Right atrium auricular region (tissue), 2 donors: ENCODE results near the gene MXRA8. TPM values are rescaled to one million over a fixed set of nuclear protein-coding genes. Genes with fewer than 3 reads are reported as not detected.

Source experiments
- DNase-seq: peaks from one replicate; pipeline ENCODE4 v3.0.0-alpha.2; 2019; ENCODE audit warnings: low spot score
- H3K27ac ChIP-seq, 2 donors: fragments of 200-600 bp; sonication (generic); 1 replicate in 1 of 2; 2 replicates in 1 of 2; pipeline ENCODE4 v1.5.1; 2016 to 2019
- H3K27me3 ChIP-seq, 2 donors: fragments of 200-600 bp; sonication (generic); one replicate each; pipeline versions ENCODE4 v1.5.1 to v1.6.0; 2017 to 2019
- H3K36me3 ChIP-seq: fragments of 200-600 bp; sonication (generic); one replicate; pipeline ENCODE4 v1.5.1; 2016
- H3K4me1 ChIP-seq, 2 donors: fragments of 200-600 bp; sonication (generic); one replicate each; pipeline versions ENCODE4 v1.5.1 to v1.6.0; 2017 to 2019
- H3K4me3 ChIP-seq, 2 donors: fragments of 200-600 bp; sonication (generic); 1 replicate in 1 of 2; 2 replicates in 1 of 2; pipeline ENCODE4 v1.5.1; 2017 to 2019; ENCODE audit warnings: mild to moderate bottlenecking in 1 of 2, moderate library complexity in 1 of 2
- H3K9me3 ChIP-seq, 2 donors: fragments of 200-600 bp; sonication (generic); one replicate each; pipeline ENCODE4 v1.5.1; 2019
- total RNA-seq, 2 donors: library from RNA; depleted of rRNA; stranded (reverse); fragments of >200 nt; gene quantifications; one replicate each; pipeline ENCODE4 v1.1.0, GENCODE V29; 2016
- TF ChIP-seq, protein P1 (sequence below), 2 donors: fragments of 200-600 bp; sonication (generic); IDR thresholded peaks; one replicate each; pipeline ENCODE4 v1.5.1; 2019; ENCODE audit warnings: antibody characterized with exemption in 2 of 2

MXRA8 gene
- total RNA-seq, 2 donors from 2014 or later = 53.4 to 58.6 TPM

DNA sequence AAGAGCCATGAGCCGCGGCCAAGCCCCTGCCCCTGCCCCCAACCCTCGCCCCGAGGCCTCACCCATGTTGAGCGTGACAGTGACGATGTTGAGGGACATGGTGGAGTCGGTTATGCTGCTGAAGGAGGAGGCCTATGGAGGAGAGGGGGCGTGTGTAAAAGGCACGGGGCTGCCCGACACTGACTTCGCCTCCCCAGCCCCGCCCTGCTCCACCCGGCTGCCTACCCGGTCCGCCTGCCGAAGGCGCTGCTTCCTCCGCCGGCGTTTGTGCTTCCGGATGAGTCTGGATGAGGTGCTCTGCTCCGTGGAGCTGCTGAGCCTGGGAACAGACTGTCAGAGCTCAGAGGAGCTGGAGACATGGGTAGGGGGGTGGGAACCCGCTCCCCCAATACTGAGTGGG is 18.2 kb downstream of the MXRA8 start:
- Histone ChIP-seq H3K27me3 (no peaks in the 10 kb centered on the region), H3K4me1 (peaks cover 0 to 12% of the 10 kb centered on the region in 2 donors), H3K27ac (no peak overlapping the region), H3K36me3 (peaks cover 34% of the 10 kb centered on the region), H3K9me3 (no peaks in the 10 kb centered on the region), H3K4me3 (no peak overlapping the region)
- no peak for DNase-seq
- TF ChIP-seq, protein P1, sequence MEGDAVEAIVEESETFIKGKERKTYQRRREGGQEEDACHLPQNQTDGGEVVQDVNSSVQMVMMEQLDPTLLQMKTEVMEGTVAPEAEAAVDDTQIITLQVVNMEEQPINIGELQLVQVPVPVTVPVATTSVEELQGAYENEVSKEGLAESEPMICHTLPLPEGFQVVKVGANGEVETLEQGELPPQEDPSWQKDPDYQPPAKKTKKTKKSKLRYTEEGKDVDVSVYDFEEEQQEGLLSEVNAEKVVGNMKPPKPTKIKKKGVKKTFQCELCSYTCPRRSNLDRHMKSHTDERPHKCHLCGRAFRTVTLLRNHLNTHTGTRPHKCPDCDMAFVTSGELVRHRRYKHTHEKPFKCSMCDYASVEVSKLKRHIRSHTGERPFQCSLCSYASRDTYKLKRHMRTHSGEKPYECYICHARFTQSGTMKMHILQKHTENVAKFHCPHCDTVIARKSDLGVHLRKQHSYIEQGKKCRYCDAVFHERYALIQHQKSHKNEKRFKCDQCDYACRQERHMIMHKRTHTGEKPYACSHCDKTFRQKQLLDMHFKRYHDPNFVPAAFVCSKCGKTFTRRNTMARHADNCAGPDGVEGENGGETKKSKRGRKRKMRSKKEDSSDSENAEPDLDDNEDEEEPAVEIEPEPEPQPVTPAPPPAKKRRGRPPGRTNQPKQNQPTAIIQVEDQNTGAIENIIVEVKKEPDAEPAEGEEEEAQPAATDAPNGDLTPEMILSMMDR (IDR thresholded peaks at IDR 0.05) = no peak

DNA sequence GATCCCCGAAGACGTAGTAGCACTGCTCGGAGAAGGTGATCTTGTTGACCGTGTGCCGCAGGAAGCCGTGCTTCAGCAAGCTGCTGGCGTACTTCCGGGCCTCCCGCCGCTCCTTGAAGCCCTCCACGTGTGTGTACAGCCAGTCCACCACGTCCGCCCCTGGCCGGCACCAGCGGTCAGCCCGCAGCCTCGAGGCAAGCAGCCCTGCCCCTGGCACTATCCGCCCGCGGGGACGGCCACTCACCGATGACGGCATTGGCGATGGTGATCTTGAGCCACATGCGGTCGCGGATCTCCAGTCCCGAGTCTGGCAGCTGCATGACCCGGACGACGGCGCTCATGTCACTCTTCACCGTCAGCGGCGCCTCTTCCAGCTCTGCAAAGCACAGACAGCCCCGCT is 20.1 kb downstream of the MXRA8 start:
- no peaks in the 10 kb centered on the region for H3K27me3 ChIP-seq
- H3K27ac ChIP-seq = no peak overlapping the region
- TF ChIP-seq, protein P1 (IDR thresholded peaks at IDR 0.05) = no peak
- H3K36me3 ChIP-seq = peaks cover 34% of the 10 kb centered on the region
- H3K9me3 ChIP-seq = no peaks in the 10 kb centered on the region
- H3K4me3 ChIP-seq = no peak overlapping the region
- peaks cover 0 to 5% of the 10 kb centered on the region in 2 donors for H3K4me1 ChIP-seq
- no peak for DNase-seq

DNA sequence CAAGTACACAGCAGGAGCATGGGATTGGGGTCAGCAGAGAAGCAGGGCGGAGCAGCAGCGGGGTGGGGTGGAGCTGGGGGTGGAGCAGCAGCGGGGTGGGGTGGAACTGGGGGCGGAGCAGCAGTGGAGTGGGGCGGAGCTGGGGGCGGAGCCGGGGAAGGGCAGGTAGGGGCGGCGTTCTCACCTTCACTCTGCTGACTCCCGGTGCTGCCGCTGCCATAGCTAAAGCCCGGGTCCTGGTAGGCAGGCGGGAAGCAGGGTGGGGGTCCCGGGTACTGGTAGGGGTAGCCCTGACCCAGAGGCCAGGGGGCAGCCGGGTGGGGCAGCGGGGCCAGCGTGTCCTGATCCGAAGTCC is 20.6 kb downstream of the MXRA8 start:
- H3K36me3 ChIP-seq = peaks cover 34% of the 10 kb centered on the region
- no peak overlapping the region for H3K27ac ChIP-seq

DNA sequence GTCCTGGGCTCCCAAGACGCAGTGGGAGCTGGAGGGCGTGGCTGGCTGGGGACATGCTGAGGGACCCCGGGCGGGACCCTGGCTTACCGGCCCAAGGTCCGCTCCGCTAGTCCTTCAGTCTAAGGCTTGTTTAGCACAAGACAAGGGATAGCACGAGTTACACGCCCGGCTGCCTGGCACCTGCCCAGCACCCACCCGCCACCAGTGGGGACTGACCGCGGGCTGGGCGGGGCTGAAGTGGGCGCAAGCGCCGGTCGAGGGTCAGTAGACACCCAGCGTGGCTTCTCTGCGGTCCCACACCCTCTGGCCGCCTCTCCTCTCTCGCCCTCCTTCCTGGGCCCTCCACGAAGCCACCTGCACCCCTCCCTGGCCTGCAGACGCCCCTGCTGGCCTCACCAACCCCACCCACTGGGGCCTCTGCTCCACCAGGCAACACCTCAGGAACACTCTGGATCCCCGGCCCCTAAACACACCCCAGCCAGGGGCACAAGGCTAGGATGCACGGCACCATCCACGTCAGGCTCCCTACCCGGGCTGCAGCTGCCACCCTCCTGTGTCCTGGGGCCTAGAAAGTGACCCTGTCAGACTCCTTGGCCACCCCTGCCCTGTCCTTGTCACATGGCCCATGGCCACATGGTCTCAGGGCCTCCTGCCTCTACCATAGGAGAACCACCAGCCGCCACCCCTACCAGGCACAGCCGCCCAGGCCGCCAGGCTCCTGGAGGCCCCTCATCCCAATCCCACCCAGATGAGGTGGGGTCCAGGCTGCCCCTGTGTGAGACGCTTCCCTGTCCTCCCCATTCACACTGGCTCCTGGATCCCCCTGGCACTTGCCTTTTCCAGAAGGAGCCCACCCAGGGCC is 21.2 kb downstream of the MXRA8 start:
- Histone ChIP-seq H3K4me1 (peaks cover 0 to 5% of the 10 kb centered on the region in 2 donors), H3K4me3 (no peak overlapping the region), H3K27me3 (no peaks in the 10 kb centered on the region), H3K9me3 (no peaks in the 10 kb centered on the region), H3K36me3 (peaks cover 34% of the 10 kb centered on the region), H3K27ac (no peak overlapping the region)
- DNase-seq = no peak
- TF ChIP-seq, protein P1 (IDR thresholded peaks at IDR 0.05) = no peak

More for the DNA sequence above, 20.6 kb downstream of the MXRA8 start:
- Histone ChIP-seq H3K4me1 (peaks cover 0 to 5% of the 10 kb centered on the region in 2 donors), H3K27me3 (no peaks in the 10 kb centered on the region), H3K9me3 (no peaks in the 10 kb centered on the region), H3K4me3 (no peak overlapping the region)
- no peak for DNase-seq
- TF ChIP-seq, protein P1 (IDR thresholded peaks at IDR 0.05) = no peak

DNA sequence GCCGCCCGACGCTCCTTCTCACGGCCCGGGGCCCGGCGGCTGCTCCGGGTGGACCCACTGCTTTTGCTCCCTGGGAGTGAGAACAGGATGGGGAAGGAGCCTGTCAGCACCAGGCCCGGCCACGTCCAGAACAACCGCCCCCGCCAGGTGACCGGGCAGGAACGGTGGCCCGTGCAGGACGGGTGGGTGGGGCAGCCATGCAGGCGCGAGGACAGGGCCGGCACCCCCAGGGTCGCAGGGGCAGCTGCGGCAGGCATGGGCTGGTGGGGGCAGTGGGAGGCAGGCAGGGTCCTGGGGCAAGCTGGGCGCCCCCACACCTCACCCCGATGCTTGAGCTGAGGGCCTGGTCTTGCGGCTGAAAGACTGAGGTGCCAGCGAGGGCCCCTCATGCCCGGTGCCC is 21.9 kb downstream of the MXRA8 start:
- peaks cover 34% of the 10 kb centered on the region for H3K36me3 ChIP-seq
- TF ChIP-seq, protein P1 (IDR thresholded peaks at IDR 0.05) = no peak

More for the DNA sequence above, 21.9 kb downstream of the MXRA8 start:
- Histone ChIP-seq H3K9me3 (no peaks in the 10 kb centered on the region), H3K4me1 (peaks cover 0 to 5% of the 10 kb centered on the region in 2 donors), H3K4me3 (no peak overlapping the region), H3K27ac (no peak overlapping the region), H3K27me3 (no peaks in the 10 kb centered on the region)
- no peak for DNase-seq
